Fibroblast of the conjunctiva (primary cell): ENCODE measurements around the gene BCKDHB.
"Not testable (repeated sequence)": the region's sequence is repeated elsewhere in the genome, so short reads cannot be mapped to it uniquely, and the experiment has no call there.

Experiments
- DNase-seq: peaks from one replicate; pipeline ENCODE4 v3.0.0-alpha.2; 2010; ENCODE audit warnings: low read depth

Gene BCKDHB

DNA sequence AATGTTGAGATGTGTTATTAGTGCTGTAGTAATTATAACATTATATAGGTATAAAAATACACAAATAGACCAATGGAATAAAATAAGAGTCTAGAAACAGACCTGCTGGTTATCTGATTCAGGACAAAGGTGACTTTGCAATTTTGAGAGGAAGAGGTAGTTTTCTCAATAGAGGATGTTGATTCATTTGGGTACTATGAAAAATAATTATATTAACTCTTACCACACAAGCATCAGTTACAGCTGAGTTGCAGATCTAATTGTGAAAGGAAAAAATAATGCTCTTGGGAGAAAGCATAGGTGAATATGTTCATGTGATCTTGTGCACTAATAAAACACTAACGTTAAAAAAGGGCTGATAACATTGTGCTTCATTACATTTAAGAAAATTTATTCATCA, 103.0 kb downstream of the BCKDHB start:
- no peak for DNase-seq

DNA sequence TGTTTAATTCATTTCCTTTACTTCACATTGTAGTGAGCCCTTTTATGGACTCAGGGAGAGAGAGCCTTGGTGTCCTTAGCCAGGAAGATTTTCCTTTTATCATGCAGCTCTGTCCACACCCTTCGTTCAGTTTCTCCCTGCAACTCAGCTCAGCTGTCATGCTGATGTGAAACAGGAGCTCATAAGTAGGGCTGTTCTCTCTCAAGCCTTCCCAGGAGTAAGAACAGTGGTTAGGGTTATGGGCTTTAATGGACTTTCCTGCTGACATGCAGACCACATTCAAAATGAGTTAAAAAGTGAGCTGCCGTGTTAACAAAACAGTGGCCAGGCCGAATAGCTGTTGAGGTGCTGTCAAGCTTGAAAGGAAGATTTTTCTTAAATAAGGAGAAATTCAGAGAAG, 104.1 kb downstream of the BCKDHB start:
- no peak for DNase-seq

DNA sequence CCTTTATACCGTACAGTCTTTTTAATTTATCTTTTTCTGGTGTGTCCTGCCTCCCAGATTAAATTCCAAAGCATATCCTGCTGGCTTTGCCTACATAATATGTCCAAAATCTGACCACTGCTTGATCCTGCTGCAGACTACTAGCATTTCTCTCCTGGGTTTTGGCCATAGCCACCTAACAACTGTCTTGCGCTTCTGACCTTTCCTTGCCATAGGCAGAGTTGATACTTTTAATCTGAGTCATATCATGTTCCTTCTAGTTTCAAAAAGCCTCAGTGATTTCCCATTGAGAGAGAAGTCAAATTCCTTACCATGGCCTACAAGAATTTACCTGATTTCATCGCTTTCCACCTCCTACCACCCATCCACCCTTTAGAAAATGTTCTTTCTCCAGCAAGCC, 104.8 kb downstream of the BCKDHB start:
- no peak for DNase-seq

DNA sequence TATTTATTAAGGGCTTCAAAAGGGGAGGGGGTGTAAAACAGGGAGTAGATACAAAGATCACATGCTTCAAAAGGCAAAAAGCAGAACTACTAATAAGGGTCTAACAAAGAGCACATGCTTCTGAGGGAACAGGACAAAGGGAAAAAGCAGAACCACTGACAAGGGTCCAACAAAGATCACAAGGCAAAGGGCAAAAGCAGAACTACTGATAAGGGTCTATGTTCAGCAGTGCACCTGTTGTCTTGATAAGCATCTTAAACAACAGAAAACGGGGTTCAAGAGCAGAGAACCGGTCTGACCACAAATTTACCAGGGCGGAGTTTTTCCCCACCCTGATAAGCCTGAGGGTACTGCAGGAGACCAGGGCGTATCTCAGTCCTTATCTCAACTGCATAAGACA, 105.4 kb downstream of the BCKDHB start:
- not testable (repeated sequence) for DNase-seq

DNA sequence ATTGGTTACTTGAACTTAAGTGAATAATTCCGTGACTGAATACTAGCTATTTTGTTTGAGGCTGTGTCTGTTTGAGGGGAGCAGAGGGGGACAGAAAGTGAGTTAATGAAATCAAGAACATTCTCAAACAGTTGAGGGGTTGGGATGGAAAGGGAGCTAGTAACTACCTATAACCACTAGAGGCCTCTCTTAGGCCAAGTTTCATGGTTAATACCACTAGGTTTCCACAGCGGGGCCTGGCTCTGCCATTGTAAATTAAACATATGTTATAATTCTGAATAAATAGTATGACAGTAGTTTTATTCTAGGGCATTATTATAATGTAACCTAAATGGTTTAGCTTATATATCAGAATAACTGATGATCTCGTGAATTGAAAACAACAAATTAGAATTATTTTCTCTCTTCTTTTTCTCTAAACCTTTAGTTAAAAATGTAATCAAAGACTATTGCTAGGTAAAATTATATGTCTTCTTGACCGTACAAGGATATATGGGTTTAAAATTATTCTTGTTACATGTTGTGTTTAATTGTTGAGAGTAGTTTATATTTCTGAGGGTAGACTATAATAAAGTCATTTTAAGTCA, 108.1 kb downstream of the BCKDHB start:
- peak; percentile 30 for DNase-seq

DNA sequence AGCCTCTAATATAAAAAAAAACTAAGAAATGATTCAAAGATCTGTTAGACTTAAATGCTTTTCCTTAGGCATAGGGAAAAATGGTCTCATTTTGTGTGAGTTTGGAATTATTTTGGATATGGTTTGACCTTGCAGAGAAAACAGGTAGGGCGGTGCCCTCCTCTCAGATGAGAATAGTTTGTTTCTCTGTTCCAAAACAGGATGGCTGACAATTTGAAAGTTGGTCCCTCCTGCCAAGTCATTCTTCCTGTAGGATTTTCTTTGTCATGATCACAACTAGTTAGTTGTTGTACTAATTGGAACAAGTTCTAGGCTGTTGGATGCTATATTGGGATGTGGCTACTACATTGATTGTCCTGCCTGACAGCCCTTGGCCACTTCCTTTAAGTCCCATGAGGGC, 108.6 kb downstream of the BCKDHB start:
- no peak for DNase-seq

DNA sequence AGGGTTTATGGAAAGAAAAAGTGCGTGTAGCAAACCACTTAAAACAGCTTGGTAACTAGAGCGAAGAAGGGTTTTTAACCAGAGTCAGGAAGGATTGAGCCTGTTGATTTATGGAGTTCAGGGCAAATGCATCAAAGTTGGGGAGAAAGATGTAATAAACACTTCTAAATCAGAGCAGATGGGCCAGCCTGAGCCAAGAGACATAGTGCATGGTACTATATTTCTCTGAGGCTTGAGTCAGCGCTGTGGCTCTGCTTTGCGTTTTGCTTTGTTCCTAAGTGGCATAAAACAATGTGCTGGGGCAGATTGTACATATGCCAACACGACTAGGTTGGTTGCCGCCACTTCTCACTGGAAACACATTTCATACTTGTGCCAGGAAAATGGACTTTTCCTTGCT, 111.3 kb downstream of the BCKDHB start:
- peak; percentile 4 for DNase-seq

DNA sequence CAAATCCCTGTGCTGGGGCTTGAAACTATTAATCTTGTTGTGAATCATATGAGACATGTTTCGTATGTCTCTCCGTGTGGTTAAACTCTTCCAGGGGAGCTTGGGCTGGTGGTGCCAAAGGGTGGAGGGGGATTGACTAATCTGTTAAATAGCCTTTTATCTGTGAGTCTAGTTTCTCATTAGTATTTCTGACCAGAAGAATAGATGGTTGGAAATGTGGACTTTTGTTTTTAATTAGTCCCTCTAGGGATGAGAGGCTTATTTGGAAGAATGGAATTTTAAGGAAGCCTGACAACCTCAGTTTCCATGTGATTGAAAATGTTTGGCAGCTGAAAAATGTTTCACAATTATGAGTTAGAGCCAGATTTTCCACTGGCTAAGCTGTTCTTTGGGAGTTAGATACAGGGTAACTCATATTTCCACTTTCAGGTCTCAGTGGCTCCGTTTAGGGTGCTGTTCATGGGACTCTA, 117.3 kb downstream of the BCKDHB start:
- DNase-seq: peak; percentile 45

DNA sequence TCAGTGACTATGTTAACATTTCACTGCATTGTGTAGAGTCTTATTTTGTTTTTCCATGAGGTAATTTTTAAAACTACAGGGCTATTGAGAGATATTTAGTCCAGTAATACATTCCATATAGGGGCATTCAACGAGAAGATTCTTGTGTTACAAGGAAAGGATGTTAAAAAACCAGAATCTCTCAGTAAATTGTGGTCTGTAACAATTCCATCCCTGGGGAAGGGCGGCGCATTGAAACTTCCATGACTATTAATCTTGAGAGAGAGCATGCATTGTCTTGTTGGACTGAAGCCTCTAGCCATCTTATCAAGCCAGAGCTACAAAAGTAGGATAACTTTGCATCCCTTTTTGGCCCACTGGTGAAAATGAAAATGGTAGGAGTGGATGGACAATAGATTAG, 119.7 kb downstream of the BCKDHB start:
- DNase-seq: no peak

DNA sequence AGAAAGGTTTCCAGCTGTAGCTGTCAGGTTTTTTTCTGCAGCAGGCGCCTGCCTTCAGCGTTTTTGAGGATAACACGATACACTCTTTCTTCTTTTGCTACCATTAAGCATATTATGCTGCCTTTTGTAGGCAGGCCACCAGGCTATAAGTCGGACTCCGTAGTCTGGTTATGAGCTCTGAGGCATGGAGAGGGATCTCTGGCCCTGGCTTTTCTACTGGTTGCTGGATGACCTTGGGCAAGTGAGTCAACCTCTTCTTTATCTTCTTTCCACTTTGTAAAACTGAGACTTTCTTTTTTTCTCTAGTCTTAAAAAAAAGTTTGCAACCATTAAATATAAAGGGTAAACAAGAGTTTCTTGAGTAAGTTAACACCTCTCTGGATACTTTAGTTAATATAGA, 120.2 kb downstream of the BCKDHB start:
- DNase-seq: no peak

DNA sequence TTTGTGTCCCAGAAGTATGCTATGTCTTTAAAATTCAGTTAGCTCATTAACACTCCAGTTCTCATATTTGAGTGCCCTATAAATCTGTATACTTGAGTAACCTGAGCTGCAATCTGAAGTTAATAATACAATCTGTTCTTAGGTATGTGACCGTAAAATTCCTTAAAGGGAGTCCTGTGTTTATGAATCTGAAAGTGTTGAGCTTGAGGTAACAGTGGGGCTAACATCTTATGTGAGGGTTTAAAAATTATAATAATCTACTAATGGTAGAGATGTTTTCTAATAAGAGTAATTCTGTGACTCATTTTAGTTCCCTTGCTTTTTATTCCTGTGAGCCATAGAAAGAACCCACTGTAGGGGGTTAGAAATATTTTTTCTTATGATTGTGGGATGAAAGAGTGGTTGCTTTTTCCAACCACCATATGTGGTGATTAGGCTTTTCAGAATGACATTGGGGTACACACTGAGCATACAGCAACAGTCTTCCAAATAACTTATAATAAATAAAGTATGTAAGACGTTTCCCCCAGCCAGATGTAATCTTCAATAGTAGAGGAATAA, 121.2 kb downstream of the BCKDHB start:
- DNase-seq: no peak

DNA sequence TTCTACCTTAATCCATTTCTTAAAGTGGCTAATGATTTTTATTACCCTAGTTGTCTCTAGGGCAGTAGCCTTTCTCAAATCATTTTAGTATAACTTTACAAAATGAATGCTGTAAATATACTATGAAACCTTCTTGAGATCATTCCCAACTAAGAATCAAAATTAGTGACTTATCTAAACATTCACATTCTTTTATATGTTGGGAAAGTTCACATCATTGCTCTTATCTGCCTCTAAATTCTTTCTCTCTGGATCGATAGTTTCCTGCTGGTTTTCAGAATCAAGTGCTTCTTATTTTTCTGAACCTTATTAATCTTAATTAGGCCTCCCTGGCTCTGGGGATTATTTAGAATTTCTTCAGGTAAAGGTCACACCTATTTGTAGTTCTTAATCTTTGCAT, 126.8 kb downstream of the BCKDHB start:
- no peak for DNase-seq

DNA sequence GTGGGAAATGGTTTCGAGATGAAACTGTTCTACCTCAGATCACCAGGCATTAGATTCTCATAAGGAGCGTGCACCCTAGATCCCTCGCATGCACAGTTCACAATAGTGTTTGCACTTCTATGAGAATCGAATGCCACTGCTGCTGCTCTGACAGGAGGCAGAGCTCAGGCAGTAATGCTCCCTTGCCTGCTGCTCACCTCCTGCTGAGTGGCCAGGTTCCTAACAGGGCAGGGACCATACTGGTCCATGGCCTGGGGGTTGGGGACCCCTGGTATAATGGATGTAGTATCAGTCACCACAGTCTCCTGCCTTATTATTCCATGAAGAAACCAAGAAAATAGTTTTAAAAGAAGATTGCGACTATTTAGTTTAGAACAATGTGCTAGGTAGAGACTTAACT, 127.5 kb downstream of the BCKDHB start:
- DNase-seq: no peak

DNA sequence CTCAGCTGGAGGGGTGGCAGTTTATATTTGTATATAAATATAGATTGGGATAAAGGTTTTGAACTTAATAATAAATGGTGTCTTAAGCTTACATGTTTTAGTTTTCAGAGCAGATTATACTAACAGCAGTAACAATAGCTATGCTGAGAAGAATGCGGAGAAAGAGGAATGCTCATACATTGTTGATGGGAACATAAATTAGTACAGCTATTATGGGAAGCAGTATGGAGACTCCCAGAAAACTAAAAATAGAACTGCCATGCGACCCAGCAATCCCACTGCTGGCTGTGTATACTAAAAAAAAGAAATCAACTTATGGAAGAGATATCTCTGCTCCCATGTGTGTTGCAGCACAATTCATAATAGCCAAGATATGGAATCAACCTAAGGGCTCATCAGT, 127.9 kb downstream of the BCKDHB start:
- no peak for DNase-seq

DNA sequence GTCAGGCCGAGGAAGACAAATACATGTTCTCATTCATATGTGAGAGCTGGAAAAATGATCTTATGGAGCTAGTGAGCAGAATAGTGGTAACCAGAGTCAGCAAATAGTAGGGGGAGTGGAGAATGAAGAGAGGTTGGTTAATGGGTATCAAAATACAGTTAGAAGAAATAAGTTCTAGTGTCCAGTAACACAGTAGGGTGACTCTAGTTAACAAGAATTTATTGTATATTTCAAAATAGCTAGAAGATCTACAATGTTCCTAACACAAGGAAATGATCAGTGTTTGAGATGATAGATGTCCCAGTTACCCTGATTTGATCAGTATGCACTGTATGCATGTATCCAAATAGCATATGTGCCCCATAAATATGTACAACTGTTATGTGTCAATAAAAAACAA, 128.4 kb downstream of the BCKDHB start:
- no peak for DNase-seq

DNA sequence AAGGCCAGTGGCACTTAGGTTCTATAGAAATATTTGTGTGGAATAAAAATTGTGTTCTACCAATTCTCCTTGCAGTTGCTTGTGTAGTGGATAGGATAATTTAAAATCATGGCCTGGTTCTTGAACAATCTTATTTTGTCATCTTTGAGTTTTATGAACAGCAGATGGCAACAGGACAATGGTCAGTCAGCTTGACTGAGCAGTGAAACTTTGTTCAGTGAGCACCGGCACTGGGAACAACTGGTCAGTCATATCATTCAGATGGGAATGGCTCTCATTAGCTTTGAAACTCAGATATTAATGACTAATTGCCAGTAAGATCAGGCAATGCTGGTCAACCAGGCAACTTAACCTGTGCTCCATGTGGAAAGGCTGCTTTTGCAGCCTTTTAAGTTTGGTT, 129.2 kb downstream of the BCKDHB start:
- DNase-seq: no peak

DNA sequence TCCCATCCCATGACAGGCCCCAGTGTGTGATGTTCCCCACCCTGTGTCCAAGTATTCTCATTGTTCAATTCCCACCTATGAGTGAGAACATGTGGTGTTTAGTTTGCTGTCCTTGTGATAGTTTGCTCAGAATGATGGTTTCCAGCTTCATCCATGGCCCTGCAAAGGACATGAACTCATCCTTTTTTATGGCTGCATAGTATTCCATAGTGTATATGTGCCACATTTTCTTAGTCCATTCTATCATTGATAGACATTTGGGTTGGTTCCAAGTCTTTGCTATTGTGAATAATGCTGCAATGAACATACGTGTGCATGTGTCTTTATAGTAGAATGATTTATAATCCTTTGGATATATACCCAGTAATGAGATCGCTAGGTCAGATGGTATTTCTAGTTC, 132.3 kb downstream of the BCKDHB start:
- not testable (repeated sequence) for DNase-seq

DNA sequence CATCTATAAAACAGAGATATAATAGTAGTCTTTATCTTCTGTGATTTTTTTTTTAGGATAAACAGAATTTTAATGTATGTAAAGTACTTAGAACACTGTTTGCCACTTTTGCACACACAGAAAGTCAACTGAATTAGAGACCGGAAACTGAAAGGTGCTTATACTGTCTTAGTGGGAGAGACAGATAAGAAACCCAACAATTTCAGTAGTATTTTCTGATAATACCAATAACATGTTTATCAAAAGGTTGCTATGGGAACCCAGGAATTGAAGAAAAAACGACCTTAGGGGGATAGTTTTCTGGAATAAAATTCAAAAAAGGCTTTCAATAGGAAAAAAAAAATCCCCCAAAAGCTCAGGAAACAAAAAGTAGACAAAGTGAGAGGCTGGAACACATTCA, 138.6 kb downstream of the BCKDHB start:
- DNase-seq: no peak

DNA sequence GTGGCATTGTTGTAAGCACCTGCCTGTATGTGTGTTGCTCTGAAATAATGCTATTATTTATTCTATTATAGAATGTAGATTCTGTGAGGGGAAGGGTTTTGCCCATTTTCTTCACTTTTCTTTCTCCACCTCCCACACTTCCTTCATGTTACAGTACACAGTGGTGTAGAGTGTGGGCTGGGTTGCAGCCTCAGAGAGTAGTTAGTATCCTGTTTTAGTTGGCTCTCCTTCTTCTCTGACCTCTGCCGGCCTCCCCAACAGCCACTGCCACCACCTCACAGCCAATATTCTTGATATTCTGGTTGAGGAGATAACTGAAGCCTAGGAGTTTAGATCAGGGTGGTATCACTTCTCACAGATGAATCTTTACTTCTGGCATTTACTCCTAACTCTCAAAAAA, 143.4 kb downstream of the BCKDHB start:
- DNase-seq: no peak

DNA sequence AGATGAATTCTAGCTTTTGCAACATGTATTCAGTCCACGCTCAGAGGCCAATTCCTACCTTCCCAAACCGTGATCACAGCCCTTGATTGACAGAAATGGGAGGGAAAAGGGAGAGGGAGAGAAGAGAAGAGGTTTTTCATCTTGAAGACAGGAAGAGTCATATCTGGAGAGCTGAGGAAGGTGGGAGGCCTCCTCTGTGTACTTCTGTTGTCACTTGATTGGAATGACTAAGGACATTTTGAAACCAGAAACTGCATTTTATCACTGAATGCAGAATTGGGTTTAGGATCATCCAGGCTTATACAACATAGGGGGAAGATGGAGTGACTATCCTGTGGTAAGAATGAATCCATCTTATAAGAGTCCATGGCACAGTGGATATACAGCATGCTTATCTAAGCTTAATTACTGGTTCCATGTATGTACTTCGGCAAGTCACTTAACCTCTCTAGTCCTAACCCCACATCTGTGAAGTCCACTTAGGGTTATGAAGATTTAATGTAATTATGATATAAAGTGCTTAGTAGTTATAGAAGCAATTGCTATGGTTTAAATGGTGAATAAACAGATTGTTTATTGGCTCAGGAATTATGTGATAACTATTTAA, 144.0 kb downstream of the BCKDHB start:
- no peak for DNase-seq

DNA sequence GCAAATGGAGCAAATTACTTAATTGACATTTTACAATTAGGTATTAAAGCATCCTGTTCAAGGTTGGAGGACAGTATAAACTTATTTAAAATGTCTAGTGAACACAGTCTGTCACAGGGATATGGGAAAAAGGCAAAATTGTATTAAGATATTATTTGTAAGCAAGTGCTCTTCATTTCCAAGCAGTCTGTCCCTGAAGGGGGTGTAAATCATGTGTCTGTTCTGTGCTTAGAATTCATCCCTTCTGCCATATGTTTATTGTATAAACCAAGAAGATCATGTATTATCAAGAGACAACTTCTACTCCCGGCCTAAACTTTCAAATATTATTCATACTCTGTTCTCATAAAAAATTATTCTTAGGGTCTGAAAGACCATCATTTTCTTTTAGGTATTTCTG, 144.8 kb downstream of the BCKDHB start:
- no peak for DNase-seq

DNA sequence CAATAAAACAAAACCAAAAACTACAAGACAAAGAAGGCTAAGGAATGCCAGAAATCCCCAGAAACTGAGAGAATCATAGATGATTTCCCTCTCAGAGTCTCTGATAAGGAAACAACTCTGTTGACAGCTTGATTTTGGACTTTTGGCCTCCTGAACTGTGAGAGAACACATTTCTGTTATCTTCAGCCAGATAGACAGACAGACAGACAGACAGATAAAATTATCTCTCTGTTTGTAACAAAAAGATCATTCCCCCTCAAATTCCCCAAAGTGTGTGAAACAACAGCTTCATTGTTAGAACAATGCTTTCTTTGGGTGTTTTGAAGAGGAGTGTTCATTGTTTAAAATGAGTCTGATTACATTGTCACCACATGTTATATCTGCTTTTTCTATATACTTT, 148.2 kb downstream of the BCKDHB start:
- DNase-seq: no peak

DNA sequence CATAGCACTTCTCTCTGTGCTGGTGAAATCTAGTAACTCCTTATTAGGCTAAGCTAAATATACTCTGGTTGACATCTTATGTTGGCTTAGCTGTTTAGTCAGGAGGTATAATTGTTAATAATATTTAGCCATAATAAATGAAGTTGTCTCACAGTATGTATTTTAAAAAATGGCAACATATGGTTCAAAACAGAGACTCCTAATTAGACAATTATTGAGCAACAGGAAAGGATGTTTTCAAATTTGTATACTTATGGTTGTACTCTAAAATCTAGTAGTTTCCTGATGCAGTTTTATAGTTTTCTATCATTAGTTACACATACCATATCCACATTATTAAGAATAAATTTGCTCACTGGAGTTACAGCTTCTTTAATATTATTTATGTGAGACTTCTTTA, 150.2 kb downstream of the BCKDHB start:
- DNase-seq: no peak

DNA sequence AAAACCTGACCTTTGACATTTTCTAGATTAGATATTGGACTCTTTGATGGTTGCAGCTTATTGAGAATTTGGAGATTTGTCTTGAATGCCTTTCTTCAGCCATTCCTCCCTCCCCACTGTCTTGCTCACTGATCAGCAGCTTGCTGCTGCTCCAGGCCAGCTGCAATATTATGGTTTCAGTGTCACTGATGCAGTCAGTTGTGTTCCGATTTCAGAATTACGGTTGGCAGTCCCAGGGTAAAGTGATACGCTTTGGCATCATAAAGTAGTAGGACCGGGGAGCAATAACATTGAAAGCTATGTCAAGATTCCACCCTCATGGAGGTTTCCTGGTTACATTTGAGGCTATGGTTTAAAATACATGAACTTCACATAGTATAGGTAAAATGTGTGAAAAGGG, 152.6 kb downstream of the BCKDHB start:
- DNase-seq: no peak
